Activated T-cell treated with anti-CD3 and anti-CD28 coated beads for 48 hours (primary cell): ENCODE measurements around the gene APBB2.

Experiments used
- DNase-seq: peaks from one replicate; pipeline ENCODE4 v3.0.0-alpha.2; 2020; ENCODE audit warnings: low read depth

APBB2 gene

GRCh38 chr4:41214136-41214824 lies at the start of gene APBB2:
Gene APBB2, minus strand, starts transcription at chr4:41214542. Its CDS starts 181,288 bp downstream, at chr4:41033254.
- DNase-seq, result peak; percentile 61

- DNase-seq, result no peak
Observed at GRCh38 chr4:41262198-41262597, 47.9 kb upstream of the APBB2 start.

DNA sequence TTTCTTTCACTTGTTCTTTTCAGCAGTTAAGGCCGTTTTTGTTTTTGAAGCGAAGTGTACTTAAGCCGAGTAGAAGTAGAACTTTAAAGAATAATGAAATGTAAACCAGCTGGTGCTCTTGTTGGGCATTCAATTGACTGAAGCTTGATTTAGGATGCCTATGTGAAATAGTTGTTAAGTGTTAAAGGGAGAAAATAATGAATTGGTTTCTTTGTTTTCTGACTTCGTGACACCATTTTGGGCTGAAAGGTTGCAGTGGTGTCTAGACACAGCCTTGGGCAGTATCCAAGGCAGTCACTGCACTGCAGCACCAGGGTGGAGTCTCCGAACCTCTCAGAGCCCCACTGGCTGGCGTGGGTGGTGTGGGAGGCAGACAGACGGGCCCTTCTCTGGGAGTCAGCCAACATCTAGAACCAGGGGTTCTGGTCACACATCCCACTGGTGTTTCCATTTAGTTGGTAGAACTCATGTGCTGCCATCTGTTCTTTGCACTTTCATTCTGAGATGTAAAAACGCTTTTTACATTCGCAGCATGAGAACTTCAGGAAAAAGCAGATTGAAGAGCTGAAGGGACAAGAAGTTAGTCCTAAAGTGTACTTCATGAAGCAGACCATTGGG lies 45.9 kb upstream of the APBB2 start:
- no peak for DNase-seq

GRCh38 chr4:41258783-41259182 lies 44.4 kb upstream of the APBB2 start:
- no peak for DNase-seq

DNA sequence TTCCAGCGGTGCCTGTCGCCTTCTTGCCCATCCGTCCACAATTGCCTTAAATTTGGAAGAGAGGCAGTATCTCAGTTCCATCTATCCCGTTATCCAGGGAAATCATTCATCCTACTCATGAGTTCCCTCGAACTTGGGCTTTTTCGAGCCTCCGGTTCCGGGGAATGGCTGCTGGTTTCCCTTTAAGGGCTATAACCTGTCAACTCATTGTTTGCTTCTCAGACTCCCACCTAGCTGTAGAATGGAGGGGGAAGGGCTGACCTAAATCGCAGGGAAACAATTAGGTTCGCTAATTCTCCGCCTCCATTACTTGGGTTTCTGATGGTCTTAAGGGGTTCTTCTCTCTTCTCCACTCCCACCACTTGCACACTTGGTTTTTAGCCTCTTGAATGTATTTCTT lies 43.6 kb upstream of the APBB2 start:
- no peak for DNase-seq

DNA sequence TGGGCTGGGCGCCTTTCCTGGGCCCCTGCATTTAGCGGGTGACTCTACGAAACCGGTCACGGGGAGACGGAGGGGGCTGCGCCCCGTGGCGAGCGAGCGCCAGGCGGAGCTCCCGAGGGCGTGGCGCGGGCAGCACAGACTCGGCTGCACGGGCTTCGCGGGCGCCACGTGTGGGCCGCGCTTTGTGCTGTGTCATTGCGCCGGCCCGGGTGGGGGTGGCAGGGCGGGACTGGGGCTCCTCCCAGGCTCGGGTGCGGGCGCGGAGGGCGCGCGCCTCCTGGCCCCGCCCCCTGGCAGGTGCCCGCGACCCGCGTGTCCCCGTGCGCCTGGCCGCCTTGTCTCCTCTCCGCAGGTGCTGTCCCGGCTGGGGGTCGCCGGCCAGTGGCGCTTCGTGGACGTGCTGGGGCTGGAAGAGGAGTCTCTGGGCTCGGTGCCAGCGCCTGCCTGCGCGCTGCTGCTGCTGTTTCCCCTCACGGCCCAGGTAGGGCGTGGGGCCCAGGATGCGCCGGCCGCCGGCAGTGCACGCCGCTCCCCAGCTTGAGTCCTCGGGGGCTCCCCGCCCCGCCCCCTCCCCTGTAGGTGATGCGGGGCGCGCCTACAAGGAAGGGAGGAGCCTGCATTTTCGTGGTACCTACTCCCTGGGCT lies 43.0 kb upstream of the APBB2 start:
- DNase-seq, result peak; percentile 33

DNA sequence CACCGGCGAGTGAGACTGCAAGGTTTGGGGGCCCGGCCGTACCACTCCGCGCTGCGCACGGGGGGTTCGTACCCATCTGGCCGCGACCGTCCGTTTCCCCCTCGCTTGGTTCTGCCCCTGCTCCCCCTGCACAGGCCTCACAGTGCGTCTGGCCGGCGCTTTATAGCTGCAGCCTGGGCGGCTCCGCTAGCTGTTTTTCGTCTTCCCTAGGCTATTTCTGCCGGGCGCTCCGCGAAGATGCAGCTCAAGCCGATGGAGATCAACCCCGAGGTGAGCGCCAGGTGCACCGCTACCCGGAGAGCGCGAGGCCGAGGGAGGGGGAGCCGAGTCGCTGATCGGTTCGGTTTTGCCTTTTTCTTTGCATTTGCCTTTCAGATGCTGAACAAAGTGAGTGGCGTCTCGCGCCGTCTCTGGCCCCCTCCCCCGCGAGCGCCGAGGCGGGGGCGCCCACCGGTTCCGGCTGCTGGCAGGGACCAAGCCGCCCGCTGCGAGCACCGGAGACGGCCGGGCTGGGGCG lies 42.5 kb upstream of the APBB2 start, which contains the start of gene UCHL1:
UCHL1 (plus strand) TSS at position 189 of the 517 bp plus-strand sequence; CDS start at position 238, 49 bp downstream.
- DNase-seq, result peak; percentile 12

DNA sequence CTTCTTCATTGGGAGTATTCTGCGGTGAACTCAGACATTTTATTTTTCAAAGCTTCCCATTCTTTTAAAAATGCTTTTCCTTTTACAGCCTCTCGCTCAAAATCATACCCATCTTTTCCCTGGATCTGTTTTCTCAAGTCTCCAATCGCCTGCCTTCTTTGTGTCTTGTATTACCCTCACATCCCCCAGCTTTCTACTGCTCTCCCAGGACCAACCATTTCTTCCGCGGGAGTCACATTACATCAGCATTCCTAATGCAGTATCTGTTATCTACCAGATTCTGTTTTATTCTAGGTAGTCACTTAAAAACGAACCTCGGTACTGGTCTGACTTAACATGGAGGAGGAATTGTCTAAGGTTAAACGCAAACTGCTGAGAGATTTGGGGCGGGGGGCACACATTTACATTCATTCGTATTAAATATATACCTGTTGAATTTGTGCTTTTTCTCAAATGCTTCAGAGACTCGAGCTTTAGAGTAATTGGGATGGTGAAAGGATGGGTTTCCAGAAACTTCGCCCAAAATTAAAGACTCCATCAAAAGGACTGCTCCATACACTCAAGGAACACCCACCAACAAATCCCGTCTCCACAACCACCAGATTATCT lies 41.9 kb upstream of the APBB2 start:
- DNase-seq, result no peak

DNA sequence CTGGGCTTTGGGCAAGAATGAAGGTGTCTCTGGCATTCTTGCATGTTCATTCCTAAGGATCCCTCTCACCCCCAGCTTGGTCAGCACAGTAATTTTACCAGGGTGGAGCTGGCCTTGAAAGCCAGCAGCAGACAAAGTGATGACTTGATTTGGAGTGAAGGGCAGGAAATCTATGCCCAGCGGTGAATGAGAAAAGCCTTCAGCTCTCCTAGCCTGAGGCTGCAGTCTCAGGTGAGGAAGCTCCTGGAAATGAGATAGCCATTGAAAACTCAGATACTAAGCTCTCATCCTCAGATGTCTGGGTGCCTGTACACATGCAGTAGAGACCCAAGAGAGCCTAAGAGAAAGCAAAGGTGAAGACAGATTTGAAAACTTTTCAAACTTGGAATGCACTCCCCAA lies 31.6 kb upstream of the APBB2 start:
- no peak for DNase-seq

DNA sequence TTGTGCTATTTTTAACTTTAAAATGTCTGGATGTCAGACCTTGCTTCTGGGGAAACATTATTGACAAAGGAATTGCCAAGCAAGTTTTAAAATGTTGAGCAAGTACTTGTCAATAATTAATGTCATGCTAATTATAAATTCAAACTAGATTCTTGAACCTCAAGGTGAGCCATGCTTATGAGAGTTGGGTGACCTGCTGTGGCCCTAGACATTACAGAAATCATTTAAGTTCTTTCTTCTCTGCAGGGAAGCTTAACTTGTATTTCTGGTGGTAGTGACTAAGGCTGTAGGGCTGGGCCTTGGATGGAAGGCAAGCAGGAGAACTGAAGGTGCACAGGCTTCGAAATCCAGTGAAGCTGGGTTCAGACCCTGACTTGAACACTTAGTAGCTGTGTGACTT lies 27.6 kb upstream of the APBB2 start:
- no peak for DNase-seq

GRCh38 chr4:41236508-41236907 lies 22.2 kb upstream of the APBB2 start:
- DNase-seq, result no peak

GRCh38 chr4:41236032-41236431 lies 21.7 kb upstream of the APBB2 start:
- DNase-seq, result no peak

GRCh38 chr4:41232856-41233255 lies 18.5 kb upstream of the APBB2 start:
- no peak for DNase-seq

GRCh38 chr4:41232406-41232805 lies 18.1 kb upstream of the APBB2 start:
- DNase-seq, result no peak

- no peak for DNase-seq
Observed at GRCh38 chr4:41227902-41228301, 13.6 kb upstream of the APBB2 start.

DNA sequence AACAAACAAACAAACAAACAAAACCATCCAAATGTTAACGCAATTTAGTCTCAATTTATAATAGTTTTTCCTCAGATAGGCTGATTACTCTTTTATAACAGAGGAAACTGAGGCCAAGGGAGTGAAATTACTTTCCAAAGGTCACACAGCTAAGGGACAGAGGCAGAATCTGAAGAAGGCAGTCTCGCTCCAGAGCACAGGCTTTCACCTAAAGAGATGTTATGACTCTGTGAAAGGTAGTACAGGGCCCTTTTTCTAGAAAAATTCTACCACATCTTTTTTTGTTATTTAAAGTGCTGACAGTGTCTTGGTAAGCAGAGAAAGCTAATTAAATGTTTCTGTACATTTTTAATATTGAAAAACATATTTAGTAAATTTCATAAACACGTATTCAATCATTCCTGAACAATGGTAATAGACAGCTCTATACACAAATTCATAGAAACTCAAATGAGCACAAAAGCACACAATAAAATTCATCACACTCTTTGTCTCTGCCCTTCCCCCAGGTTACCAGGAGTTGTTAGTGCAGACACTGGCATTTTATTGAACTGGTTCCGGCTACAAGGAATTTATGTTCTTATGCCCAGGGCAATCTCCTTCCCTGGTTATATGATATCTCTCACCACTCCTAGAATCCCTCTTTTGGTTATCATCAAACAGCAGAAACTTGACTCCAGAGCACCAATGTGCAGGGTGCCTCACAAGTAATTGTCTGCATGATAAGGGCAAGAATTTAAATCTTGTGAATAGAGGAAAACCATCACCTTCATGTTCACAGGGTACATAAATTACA lies 7.7 kb upstream of the APBB2 start:
- DNase-seq, result no peak

GRCh38 chr4:41219421-41219950 lies 5.1 kb upstream of the APBB2 start:
- DNase-seq, result no peak

GRCh38 chr4:41218703-41219102 lies 4.4 kb upstream of the APBB2 start:
- no peak for DNase-seq

DNA sequence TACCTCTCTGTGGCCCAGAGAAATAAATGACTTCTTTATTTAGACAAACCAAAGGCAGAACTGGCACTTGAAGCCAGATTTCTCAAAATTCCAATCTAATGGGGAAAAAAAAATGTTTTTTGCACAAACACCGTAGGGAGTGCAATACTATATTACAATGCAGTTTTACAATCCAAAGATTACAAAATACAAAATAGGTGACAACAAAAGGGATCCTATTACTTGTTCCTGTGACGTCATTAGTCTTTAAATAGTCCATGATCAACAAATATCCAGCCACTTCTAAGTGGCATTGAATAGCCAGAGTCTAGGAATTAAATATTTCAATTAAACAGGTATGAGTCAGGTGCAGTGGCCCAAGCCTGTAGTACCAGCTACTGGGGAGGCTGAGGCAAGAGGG lies 3.0 kb upstream of the APBB2 start:
- no peak for DNase-seq

DNA sequence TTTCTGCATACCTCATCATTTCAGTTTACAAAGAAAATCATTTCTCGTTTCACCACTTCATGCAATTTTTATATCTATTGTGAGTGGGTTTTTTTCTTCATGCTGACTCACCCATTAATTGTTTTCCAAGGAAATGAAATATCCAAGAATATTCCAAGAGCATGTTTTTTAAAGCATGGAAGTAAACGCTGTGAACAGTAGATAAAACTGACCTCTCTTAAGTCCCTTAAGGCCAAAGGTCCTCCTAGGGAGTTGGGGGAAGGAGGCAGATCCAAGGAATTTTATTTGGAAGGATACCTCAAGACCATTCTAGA lies 2.6 kb upstream of the APBB2 start:
- DNase-seq, result no peak

- peak; percentile 65 for DNase-seq
Observed at GRCh38 chr4:41216294-41217019, 2.1 kb upstream of the APBB2 start.
